K562 (cell line): ENCODE data around the gene FTSJ1. TPM values are rescaled to one million over a fixed set of nuclear protein-coding genes. Genes with fewer than 3 reads are reported as not detected.

Experiments
- HMG20A ChIP-seq: fragments of 450-650 bp; formaldehyde crosslinking; conservative IDR thresholded peaks from 2 replicates; pipeline ENCODE4 v1.4.0; 2020; ENCODE audit warnings: mild to moderate bottlenecking, mixed read lengths
- ZKSCAN8 ChIP-seq: fragments of 200-800 bp; sonication (Bioruptor generic); IDR thresholded peaks from 2 replicates; pipeline ENCODE4 v1.6.1; 2016; ENCODE audit warnings: missing genetic modification characterization, missing compliant biosample characterization
- ZNF778 ChIP-seq: fragments of 450-650 bp; formaldehyde crosslinking; IDR thresholded peaks from 2 replicates; pipeline ENCODE4 v1.4.0; 2020; ENCODE audit warnings: mild to moderate bottlenecking, moderate library complexity
- polyA plus RNA-seq, 8 experiments: library from polyadenylated mRNA; depleted of rRNA in 4 of 8; stranded (reverse) in 5 of 8; unstranded in 3 of 8; fragments of >200 nt; fragmentation: Nextera tagmentation in 2 of 8; fragmentation: Illumina TruSeq in 1 of 8; extraction: Ambion mirVana in 2 of 8; extraction: Trizol in 1 of 8; gene quantifications; 2 replicates each; pipeline versions ENCODE4 v1.2.1 to v1.2.3, GENCODE V29; 2011 to 2014; ENCODE audit warnings: inconsistent platforms in 1 of 8, missing spikeins in 1 of 8
- total RNA-seq, 7 experiments: library from RNA; depleted of rRNA in 6 of 7; stranded (reverse); fragments of >200 nt in 6 of 7; fragmentation: Illumina TruSeq in 2 of 7; extraction: Trizol in 2 of 7; gene quantifications; 2 replicates each; pipeline versions ENCODE4 v1.2.1 to v1.2.3, GENCODE V29; 2011 to 2021; ENCODE audit warnings: low replicate concordance in 1 of 7
- TF ChIP-seq, protein P1 (sequence below), 2 experiments: fragments of 450-650 bp in 1 of 2; IDR thresholded peaks; 2 replicates each; pipeline ENCODE4 v1.6.1; 2011 to 2017; ENCODE audit warnings: low read depth in 2 of 2, antibody characterized with exemption in 1 of 2, borderline replicate concordance in 1 of 2, low read length in 1 of 2, mild to moderate bottlenecking in 1 of 2, mixed read lengths in 1 of 2; ENCODE audit not compliant: control insufficient read depth in 1 of 2
- TF ChIP-seq, protein P2 (sequence below): fragments of 200-600 bp; sonication (generic); IDR thresholded peaks from one replicate; pipeline ENCODE4 v1.6.1; 2012; ENCODE audit warnings: mild to moderate bottlenecking, low read depth, low read length, inconsistent platforms

FTSJ1 gene
- total and polyA plus RNA-seq, 9 of the 15 experiments (the other 6 are each of a cell fraction or from before 2014, with no cell fraction given), result 12.2 to 95.6 (median 71.6) TPM

DNA sequence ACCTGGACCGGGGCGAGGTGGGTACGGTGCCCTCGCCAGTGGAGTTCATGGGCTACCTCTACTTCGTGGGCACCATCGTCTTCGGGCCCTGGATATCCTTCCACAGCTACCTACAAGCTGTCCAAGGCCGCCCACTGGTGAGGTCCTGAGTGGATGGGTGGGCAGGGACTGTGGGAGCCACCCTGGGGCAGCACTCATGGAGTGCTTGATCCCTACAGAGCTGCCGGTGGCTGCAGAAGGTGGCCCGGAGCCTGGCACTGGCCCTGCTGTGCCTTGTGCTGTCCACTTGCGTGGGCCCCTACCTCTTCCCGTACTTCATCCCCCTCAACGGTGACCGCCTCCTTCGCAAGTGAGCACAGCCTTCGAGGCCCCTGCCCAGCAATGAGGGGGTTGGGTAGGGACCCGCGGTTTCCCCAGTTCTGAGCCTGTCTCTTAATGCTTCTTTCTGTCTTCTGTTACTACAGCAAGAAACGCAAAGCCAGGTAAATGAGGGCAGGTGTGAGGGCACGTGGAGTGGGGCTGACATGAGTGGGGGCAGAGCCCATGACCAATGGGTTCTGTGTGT is 36.5 kb downstream of the FTSJ1 start (continued):
- TF ChIP-seq, protein P1, sequence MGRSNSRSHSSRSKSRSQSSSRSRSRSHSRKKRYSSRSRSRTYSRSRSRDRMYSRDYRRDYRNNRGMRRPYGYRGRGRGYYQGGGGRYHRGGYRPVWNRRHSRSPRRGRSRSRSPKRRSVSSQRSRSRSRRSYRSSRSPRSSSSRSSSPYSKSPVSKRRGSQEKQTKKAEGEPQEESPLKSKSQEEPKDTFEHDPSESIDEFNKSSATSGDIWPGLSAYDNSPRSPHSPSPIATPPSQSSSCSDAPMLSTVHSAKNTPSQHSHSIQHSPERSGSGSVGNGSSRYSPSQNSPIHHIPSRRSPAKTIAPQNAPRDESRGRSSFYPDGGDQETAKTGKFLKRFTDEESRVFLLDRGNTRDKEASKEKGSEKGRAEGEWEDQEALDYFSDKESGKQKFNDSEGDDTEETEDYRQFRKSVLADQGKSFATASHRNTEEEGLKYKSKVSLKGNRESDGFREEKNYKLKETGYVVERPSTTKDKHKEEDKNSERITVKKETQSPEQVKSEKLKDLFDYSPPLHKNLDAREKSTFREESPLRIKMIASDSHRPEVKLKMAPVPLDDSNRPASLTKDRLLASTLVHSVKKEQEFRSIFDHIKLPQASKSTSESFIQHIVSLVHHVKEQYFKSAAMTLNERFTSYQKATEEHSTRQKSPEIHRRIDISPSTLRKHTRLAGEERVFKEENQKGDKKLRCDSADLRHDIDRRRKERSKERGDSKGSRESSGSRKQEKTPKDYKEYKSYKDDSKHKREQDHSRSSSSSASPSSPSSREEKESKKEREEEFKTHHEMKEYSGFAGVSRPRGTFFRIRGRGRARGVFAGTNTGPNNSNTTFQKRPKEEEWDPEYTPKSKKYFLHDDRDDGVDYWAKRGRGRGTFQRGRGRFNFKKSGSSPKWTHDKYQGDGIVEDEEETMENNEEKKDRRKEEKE (IDR thresholded peaks at IDR 0.05; ENCODE audit: borderline replicate concordance in 1 of 2, control insufficient read depth in 1 of 2, low read depth in 2 of 2, low read length in 1 of 2), result no peak
- TF ChIP-seq ZNF778 (no peak), ZKSCAN8 (CRISPR knock-in tag) (no peak), HMG20A (CRISPR knock-in tag) (no peak)
- TF ChIP-seq, protein P2, sequence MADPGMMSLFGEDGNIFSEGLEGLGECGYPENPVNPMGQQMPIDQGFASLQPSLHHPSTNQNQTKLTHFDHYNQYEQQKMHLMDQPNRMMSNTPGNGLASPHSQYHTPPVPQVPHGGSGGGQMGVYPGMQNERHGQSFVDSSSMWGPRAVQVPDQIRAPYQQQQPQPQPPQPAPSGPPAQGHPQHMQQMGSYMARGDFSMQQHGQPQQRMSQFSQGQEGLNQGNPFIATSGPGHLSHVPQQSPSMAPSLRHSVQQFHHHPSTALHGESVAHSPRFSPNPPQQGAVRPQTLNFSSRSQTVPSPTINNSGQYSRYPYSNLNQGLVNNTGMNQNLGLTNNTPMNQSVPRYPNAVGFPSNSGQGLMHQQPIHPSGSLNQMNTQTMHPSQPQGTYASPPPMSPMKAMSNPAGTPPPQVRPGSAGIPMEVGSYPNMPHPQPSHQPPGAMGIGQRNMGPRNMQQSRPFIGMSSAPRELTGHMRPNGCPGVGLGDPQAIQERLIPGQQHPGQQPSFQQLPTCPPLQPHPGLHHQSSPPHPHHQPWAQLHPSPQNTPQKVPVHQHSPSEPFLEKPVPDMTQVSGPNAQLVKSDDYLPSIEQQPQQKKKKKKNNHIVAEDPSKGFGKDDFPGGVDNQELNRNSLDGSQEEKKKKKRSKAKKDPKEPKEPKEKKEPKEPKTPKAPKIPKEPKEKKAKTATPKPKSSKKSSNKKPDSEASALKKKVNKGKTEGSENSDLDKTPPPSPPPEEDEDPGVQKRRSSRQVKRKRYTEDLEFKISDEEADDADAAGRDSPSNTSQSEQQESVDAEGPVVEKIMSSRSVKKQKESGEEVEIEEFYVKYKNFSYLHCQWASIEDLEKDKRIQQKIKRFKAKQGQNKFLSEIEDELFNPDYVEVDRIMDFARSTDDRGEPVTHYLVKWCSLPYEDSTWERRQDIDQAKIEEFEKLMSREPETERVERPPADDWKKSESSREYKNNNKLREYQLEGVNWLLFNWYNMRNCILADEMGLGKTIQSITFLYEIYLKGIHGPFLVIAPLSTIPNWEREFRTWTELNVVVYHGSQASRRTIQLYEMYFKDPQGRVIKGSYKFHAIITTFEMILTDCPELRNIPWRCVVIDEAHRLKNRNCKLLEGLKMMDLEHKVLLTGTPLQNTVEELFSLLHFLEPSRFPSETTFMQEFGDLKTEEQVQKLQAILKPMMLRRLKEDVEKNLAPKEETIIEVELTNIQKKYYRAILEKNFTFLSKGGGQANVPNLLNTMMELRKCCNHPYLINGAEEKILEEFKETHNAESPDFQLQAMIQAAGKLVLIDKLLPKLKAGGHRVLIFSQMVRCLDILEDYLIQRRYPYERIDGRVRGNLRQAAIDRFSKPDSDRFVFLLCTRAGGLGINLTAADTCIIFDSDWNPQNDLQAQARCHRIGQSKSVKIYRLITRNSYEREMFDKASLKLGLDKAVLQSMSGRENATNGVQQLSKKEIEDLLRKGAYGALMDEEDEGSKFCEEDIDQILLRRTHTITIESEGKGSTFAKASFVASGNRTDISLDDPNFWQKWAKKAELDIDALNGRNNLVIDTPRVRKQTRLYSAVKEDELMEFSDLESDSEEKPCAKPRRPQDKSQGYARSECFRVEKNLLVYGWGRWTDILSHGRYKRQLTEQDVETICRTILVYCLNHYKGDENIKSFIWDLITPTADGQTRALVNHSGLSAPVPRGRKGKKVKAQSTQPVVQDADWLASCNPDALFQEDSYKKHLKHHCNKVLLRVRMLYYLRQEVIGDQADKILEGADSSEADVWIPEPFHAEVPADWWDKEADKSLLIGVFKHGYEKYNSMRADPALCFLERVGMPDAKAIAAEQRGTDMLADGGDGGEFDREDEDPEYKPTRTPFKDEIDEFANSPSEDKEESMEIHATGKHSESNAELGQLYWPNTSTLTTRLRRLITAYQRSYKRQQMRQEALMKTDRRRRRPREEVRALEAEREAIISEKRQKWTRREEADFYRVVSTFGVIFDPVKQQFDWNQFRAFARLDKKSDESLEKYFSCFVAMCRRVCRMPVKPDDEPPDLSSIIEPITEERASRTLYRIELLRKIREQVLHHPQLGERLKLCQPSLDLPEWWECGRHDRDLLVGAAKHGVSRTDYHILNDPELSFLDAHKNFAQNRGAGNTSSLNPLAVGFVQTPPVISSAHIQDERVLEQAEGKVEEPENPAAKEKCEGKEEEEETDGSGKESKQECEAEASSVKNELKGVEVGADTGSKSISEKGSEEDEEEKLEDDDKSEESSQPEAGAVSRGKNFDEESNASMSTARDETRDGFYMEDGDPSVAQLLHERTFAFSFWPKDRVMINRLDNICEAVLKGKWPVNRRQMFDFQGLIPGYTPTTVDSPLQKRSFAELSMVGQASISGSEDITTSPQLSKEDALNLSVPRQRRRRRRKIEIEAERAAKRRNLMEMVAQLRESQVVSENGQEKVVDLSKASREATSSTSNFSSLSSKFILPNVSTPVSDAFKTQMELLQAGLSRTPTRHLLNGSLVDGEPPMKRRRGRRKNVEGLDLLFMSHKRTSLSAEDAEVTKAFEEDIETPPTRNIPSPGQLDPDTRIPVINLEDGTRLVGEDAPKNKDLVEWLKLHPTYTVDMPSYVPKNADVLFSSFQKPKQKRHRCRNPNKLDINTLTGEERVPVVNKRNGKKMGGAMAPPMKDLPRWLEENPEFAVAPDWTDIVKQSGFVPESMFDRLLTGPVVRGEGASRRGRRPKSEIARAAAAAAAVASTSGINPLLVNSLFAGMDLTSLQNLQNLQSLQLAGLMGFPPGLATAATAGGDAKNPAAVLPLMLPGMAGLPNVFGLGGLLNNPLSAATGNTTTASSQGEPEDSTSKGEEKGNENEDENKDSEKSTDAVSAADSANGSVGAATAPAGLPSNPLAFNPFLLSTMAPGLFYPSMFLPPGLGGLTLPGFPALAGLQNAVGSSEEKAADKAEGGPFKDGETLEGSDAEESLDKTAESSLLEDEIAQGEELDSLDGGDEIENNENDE, result no peak
